GM21367 (cell line): ENCODE measurements around the gene GALNT10.
A peak's percentile ranks its signal among the peaks of the same experiment; 100 is the strongest.
"Not testable (repeated sequence)": the region's sequence is repeated elsewhere in the genome, so short reads cannot be mapped to it uniquely, and the experiment has no call there.

Source experiments
- ATAC-seq: cut with Tn5 transposase; IDR thresholded peaks from one replicate; pipeline ENCODE4 v1.9.1; 2021; ENCODE audit not compliant: unreplicated experiment

The GALNT10 gene, protein sequence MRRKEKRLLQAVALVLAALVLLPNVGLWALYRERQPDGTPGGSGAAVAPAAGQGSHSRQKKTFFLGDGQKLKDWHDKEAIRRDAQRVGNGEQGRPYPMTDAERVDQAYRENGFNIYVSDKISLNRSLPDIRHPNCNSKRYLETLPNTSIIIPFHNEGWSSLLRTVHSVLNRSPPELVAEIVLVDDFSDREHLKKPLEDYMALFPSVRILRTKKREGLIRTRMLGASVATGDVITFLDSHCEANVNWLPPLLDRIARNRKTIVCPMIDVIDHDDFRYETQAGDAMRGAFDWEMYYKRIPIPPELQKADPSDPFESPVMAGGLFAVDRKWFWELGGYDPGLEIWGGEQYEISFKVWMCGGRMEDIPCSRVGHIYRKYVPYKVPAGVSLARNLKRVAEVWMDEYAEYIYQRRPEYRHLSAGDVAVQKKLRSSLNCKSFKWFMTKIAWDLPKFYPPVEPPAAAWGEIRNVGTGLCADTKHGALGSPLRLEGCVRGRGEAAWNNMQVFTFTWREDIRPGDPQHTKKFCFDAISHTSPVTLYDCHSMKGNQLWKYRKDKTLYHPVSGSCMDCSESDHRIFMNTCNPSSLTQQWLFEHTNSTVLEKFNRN

DNA sequence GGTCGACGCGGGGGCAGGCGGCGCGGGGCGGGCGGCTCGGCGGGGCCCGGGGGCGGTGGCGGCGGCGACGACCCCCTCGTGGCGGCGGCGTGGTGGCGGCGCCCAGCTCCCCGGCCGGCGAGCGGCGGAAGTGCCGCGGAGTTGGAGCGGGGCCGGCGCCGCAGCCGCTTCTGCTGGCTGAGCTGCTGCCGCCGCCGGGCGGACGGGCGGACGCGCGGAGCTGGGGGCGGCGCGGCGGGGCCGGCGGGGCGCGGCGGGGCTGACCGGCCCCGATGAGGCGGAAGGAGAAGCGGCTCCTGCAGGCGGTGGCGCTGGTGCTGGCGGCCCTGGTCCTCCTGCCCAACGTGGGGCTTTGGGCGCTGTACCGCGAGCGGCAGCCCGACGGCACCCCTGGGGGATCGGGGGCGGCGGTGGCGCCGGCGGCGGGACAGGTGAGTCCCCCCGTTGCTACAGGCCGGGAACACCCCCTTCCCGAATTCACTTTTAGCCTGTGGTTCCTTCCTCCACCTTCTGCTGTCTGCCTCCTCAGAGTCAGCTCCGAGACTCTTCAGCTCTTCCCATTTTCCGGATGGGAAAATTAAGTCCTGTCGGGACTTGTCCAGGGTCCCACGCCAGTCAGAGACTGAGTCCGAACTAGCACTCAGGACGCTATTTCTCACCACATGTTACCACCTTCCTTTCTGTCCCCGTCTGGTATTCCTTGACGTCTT lies at the start of gene GALNT10:
Gene GALNT10 (plus strand): TSS at position 139 of the 710 bp plus-strand sequence. CDS start 134 bp downstream, at position 273.
- peak; percentile 59 for ATAC-seq

DNA sequence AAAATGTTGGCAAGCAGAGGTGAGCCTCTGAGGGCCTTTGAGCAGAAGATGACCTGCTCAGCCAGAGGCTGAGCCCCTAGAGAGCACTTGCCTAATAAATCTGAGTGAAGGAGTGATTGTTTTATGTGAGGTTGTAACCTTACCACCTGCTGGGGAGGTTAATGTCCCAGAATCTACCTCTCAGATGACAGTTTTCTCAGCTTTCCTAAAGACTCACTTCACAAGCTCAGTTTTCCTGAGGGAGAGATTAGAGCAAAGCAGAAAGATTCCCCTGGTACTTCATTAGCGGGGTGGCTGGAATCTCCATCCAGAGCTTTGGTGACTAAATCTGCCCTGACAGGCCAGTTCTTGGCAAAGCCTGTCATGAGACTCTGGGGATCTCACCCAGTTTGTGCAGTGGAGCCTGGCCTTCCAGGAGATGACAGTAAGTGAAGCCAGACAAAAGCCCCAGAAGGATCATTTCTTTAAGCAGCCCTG lies 48.8 kb upstream of the GALNT10 start:
- no peak for ATAC-seq

DNA sequence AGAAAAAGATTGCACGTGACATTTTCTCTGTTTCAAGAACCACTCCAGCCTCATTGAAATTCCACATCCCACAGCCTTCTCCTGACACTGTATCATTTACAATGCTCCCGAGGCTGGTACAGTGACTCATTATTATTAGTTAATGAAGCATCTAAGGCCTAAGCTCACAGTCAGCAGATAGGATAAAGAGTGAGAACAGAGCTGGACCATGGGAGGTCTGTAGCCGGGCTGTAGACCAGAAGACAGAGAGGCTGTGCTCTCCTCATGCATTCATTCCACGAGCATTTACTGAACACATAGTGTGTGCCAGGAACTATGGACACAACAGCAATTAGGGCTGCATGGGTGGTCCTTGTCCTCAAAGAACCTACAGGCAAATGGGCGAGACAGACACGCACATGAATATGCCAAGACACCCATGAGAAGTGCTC lies 47.3 kb upstream of the GALNT10 start:
- no peak for ATAC-seq

DNA sequence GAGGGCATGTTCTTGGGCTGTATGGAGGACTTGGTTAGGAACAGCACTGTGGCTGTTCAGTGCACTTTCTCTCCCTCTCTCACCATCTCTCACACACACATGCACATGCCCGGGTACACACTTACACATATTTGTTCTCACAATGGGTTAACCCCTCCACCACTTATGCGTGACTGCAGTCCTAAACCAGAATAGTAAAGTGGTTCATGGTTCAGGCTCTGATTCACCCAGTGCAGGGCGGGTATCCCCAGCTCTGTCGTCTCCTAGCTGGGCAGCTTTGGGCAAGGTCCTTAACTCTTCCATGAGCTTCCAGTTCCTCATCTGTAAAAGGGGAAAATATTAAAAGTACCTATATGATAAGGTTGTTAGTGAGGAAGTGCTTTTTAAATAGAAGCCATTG lies 45.3 kb upstream of the GALNT10 start:
- no peak for ATAC-seq

DNA sequence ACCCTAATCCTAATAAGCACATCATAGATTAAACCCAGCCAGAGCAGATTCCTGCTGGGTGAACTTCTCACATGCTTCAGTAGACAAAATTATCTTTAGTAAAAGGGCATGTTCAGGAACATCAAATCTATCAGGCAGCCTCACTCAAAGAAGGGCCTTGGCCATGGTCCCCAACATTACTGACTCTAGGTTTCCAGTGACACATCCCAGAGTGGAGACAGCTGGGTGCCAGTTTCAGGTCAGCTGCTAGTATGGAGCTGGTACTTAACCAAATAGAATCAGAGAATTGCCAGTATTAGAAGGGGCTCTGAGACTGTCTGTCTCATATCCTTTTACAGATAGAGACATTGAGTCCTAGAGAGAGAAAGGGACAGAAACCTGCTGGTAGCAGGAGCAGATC lies 44.1 kb upstream of the GALNT10 start:
- no peak for ATAC-seq

DNA sequence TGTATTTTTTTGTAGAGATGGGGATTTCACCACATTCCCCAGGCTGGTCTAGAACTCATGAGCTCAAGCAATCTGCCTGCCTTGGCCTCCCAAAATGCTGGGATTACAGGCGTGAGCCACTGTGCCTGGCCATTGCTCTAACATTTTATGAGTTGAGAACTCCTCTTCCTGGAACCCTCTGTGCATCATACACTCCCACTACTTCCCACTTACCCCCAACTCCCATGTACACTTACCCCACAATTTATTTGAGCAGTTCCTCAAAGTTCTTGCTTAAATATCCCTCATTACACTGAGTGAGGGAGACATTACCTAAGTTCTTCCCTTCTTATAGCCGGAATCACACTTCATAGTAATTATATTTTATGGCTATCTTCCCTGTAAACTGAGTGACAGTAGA lies 42.9 kb upstream of the GALNT10 start:
- no peak for ATAC-seq

DNA sequence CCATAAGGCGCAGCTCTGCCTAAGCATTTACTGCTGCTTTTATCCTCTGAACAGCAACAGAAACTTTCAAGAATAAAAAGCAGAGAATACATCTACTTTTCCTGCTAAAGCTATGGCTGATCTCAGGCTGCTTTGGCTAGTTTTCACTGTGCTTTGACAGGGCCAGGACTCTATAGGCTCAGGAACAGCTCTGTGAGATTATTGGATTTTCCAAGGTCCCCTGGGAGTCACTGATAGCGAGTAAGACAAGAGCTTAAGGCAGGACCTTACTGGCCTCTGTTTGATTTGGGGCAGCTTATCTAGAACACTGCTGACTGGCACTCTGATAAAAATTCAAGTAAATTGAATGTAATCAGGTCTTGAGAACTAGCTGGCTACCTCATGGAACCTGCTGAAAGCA lies 40.1 kb upstream of the GALNT10 start:
- ATAC-seq = not testable (repeated sequence)

DNA sequence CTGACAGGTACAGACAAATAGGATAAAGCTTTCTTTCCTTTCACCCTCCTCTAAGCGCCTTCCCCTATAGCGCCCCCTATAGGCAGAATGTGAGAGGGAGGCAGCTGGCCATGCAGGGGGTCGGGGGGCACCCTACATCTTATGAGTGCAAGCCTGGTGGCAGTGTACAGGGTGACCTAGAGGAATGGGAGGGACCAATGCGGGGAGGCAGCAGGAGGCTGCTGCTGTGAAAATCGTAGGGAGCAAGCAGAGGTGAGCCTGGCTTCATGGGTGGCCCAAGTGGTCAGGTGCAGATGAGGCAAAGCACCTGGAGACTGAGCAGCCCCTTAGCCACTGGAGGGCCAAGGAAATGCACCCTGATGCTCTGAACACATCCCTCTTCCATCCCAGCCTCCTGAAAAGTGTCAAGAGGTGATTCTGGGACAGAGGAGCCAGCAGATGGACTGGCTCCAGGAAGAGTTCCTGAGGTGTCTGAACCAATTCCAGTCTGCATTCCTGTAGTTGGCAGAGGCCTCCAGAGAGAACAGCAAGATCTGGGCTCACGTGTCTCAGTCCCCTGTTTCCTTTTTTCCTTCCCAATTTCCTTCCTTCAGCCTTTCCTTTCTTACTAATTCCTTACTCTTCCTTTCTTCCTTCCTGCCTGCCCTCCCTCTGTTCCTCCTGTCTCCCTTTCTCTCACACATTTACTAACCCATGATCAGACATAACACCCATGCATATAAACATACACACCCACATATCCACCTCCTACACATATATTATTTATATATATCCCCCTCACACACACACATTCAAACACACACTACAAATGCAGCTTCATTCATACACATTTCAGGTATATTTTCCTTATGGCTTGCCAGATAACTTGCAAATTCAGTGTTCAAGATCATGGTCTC lies 32.8 kb upstream of the GALNT10 start:
- ATAC-seq = no peak

DNA sequence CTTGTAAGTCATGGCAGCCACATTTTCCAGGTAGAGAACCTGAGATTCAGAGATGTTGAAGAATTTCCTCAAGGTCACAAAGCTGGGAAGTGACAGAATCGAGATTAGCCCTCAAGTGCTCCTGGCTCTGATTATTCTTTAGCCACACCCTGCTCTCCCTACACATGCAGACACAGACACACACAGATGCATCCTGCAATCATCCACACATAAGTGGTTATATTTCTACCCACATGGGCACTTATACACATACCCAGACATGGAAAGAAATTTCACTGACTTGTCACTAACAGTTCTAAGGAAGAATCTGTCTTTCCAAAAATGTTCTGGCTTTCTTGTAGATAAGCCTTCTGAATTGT lies 32.2 kb upstream of the GALNT10 start:
- ATAC-seq = no peak

DNA sequence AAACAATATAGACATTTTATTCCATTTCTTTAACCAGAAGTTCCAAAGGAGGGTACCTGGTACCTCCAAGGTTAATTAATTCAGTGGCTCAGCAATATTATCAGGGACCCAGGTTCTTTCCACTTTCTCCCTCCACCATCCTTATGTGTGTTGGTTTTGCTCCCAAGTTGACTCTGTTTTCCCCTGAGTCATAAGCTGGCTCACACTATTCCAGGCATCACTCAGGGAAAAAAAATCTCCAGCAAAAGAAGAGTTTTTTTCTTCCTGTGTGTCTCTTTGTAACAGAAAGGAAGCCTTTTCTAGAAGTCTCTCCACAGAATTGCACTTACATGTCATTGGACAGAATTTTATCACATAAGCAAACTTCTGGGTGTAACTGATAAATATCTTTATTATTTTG lies 31.2 kb upstream of the GALNT10 start:
- ATAC-seq = no peak

DNA sequence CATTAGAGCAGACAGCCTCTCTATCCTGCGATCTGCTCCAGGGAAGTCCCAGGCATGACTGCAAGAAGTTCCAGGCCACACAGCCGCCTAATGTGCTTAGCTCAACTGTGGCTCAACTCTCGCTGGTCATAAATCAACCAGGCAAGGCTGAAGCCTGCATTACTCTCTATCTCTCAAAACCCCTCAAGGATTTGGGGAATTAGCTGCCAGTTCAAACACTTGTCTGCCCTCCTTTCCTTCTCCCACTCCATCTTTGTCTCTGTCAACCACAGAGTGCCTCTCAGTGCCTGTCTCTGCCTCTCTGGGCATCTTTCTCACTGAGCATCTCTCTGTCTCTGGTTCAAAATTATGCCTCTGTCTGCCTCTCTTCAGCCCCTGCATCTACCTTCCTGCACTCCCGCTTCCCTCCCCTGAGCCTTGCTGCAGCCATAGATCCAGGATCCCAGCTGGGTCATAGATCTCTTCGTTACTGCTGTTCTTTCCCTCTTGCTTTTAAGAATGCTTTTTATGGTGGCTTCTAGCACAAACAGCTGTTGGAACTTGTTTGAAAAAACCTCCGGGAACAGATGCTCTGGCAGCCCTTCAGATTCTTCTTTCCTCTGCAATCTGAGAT lies 27.9 kb upstream of the GALNT10 start:
- ATAC-seq = no peak

DNA sequence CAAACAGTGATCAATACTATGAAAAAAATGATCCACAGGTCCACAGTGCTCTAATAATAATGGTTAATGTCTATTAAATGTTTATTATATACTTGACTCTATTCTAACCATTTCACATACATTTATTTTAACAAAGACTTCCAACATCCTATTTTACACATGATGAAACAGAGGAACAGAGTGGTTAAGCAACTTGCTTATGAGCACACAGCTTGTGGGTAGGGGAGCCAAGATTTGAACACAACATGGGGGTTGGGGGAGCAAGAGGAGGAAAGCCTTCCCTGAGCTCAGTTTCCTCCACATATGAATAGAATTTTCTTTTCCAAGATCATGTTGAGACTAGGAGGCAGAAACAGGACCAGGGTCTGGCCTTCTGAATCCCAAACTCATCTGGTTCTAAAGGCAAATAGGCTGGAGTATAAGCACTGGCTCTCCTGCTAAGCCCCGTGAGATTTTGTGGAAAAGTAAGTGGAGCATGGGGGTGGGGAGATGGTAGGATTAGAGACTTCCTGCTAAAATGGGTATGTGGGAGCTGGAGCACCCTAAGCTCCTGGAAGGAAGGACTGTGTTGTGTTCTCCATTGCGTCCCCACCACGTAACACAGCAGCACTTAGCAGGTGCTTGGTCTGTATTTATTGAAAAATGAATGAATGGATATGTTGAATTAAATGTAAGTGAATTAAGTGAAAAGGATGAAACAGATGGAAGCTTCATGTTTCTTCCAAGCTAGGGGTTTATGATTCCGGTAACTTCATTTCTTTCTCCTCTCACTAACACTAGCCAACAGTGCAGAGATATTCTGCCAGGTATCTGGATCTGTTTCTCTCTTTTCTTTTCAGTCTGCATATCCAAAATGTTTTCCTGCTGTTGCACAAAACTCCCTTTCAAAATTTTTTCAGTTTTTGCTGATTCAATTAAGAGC lies 26.9 kb upstream of the GALNT10 start:
- ATAC-seq = no peak

DNA sequence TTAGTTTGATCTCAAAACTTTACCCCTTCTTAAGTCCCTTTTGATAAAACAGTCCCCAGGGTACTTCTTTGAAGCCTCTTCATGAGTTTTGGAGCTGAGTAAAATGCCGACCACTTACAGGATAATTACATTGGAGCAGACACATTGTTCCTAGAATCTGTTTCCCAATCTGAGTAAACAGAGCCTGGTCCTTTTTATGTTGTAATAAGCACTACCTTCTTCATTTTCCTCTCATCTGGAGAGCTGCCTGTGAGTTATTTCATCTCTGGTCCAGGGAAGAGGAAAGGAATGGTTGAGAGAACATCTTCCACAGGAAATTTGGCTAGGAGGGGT lies 26.3 kb upstream of the GALNT10 start:
- no peak for ATAC-seq

DNA sequence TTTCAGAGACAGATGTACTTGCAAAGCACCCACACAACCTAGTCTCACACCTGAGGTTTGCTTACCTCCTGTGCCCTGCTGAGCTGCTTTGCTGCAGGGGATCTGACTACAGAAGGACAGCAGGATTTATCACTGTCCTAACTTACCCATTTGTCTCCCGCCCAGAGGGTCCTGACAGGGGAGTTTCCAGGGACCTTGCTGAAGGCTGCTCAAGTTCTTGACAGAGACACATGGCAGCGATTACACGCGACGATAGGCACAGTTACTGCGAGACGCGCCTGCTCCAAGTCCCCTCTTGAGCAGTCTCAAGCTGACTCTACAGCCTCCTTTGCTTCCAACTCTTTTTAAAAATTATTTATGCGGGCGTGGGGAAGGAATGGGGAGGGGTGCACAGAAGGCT lies 24.6 kb upstream of the GALNT10 start:
- no peak for ATAC-seq

DNA sequence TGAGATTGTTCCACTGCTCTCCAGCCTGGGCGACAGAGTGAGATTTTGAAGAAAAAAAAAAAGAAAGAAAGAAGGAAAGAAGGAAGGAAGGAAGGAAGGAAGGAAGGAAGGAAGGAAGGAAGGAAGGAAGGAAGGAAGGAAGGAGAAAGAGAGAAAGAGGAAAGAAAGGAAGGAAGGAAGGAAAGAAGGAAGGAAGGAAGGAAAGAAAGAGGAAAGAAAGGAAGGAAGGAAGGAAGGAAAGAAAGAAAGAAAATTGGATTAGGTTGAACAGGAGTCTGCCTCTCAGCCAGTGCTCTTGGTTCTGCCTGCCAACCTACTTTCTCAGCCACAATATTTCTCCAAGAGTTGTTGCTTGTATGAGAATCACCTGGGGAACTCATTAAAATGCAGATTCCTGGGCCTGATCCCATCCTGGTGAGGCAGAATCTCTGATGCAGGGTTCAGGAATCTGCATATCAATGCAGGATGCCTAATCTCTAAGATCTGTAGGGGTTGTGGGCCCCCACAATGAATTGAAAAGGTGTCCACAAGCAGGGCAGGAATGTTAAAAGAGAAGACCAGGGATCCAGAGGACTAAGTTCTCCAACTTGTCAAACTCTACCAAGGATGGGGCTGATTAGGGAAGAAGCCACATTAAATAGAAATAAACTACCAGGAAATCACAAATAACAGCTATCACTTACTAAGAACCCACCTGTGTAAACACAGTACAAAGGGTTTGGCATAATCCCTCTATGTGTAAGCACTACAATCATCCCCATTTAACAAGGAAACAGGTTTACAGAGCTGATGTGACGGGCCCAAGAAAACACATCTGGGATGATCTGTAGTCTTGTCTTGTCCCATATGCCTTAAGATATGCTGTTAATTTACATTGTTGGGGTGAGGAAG lies 23.4 kb upstream of the GALNT10 start:
- no peak for ATAC-seq

DNA sequence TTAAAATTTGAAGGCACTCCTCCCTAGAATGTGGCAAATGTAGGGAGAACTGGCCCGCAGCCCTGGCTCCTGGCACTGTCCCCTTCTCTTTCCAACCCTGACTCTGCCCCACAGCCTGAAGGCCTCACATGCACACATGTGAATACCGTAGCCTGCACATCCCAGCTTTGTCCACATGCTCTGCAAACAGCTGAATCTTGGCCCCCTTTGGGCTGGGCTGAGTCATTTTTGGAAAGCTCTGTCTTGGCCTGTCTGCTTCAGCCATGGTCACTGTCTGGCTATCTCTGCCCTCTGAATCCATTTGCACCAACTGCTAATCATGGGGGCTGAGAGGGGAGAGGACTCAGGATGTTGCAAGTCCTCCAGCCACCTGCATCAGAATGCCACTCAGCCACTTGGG lies 22.1 kb upstream of the GALNT10 start:
- ATAC-seq = no peak

DNA sequence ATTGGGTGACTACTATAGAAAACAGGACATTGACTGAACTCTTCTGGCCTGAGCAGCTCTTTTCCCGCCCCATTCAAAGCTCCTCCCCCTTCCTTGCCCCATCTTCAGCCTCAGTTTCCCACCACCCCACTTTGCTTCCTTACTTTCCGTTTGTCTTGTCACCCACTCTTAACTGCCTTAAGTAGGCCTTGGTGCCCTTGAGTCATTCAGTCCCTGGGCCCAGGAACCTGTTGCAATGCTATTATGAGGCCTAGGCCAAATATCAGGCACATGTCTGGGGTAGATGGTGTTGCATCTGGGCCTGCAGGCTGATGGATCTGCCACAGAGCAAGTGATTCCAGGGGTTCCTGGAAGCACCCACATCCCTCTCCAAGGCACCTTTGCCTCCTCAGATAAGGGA lies 17.7 kb upstream of the GALNT10 start:
- no peak for ATAC-seq

DNA sequence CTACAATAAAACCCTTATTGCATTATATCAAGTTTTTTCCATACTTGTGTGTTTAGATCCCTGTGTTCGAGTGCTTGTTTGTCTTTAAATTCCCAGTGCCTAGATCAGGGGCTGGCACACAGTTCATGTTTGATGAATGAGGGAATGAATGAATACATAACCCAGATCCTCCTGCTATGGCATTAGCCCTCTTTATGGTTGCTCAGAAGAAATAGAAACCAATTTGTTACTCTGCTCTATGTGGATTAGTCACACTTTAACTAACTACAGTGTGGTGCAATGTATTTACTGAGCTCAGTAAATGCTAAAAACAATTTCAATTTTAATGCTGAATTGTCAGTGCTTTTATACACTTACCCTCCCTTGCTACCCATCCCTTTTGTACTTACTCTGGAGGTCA lies 16.4 kb upstream of the GALNT10 start:
- no peak for ATAC-seq

DNA sequence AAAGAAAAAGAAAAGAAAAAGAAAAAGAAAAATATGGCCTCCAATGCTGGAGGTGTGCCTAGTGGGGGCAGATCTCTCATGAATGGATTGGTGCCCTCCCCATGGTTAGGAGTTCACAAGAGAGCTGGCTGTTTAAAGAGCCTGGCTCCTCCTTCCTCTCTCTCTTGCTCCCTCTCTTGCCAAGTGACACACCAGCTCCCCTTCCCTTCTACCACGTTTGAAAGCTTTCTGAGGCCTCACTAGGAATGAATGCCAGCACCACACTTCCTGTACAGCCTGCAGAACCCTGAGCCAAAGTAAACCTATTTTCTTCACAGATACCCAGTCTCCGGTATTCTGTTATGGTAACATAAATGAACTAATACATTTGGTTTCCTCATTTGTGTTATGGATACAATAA lies 14.4 kb upstream of the GALNT10 start:
- no peak for ATAC-seq
